Progenitor cell of endocrine pancreas (in vitro differentiated cells): ENCODE measurements around the gene SEMA3E. TPM values are rescaled to one million over a fixed set of nuclear protein-coding genes. Genes with fewer than 3 reads are reported as not detected.

Experiments
- DNase-seq: peaks from one replicate; pipeline ENCODE4 v3.0.0; 2021; ENCODE audit warnings: low spot score; ENCODE audit not compliant: unreplicated experiment
- H3K27ac Mint-ChIP-seq: 2 replicates; pipeline ENCODE4 v1.8.0; 2021; ENCODE audit warnings: mild to moderate bottlenecking, moderate library complexity, mixed read lengths
- H3K27me3 Mint-ChIP-seq: 2 replicates; pipeline ENCODE4 v1.8.0; 2021; ENCODE audit warnings: mixed read lengths
- H3K36me3 Mint-ChIP-seq: 2 replicates; pipeline ENCODE4 v1.8.0; 2022; ENCODE audit warnings: mixed read lengths; ENCODE audit not compliant: insufficient read depth
- H3K4me1 Mint-ChIP-seq: 2 replicates; pipeline ENCODE4 v1.8.0; 2021; ENCODE audit warnings: low read depth, mixed read lengths
- H3K4me3 Mint-ChIP-seq: 2 replicates; pipeline ENCODE4 v1.8.0; 2021; ENCODE audit warnings: low read depth, mild to moderate bottlenecking, moderate library complexity, mixed read lengths
- H3K9me3 Mint-ChIP-seq: 2 replicates; pipeline ENCODE4 v1.8.0; 2021; ENCODE audit warnings: low read depth, mixed read lengths
- total RNA-seq: library from RNA; stranded (reverse); gene quantifications from 2 replicates; pipeline ENCODE4 v1.2.1, GENCODE V29; 2021
- TF ChIP-seq, protein P1 (sequence below): fragments of 200-600 bp; sonication (generic); IDR thresholded peaks from one replicate; pipeline ENCODE4 v1.5.0; 2021; ENCODE audit warnings: antibody characterized with exemption, mild to moderate bottlenecking; ENCODE audit not compliant: unreplicated experiment

The SEMA3E gene
- total RNA-seq, 1 donor from 2014 or later = 1.1 TPM

DNA sequence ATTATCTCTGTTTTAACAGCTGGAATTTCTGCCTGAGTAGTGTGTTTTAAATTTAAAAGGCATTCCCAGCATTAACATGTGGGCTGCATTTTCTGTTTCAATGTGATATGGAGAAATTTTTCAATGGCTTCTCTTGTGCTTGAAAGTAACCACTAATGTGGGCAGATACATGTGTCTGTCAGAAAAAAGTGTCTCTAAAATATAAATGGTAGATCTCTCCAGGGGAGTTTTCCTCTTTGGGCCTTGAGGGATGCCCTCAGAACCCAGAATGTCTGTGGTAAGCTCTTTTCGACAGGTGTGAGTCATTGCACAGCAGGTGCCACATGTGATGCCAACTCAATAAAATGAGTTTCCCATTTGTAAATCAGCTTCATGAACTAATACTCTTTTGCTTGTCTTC, 221.1 kb downstream of the SEMA3E start:
- Mint-ChIP-seq H3K4me3 (no peak overlapping the region), H3K36me3 (no peaks in the 10 kb centered on the region), H3K4me1 (no peaks in the 10 kb centered on the region), H3K27me3 (no peaks in the 10 kb centered on the region), H3K27ac (no peak overlapping the region), H3K9me3 (no peaks in the 10 kb centered on the region)
- no peak for DNase-seq
- TF ChIP-seq, protein P1, sequence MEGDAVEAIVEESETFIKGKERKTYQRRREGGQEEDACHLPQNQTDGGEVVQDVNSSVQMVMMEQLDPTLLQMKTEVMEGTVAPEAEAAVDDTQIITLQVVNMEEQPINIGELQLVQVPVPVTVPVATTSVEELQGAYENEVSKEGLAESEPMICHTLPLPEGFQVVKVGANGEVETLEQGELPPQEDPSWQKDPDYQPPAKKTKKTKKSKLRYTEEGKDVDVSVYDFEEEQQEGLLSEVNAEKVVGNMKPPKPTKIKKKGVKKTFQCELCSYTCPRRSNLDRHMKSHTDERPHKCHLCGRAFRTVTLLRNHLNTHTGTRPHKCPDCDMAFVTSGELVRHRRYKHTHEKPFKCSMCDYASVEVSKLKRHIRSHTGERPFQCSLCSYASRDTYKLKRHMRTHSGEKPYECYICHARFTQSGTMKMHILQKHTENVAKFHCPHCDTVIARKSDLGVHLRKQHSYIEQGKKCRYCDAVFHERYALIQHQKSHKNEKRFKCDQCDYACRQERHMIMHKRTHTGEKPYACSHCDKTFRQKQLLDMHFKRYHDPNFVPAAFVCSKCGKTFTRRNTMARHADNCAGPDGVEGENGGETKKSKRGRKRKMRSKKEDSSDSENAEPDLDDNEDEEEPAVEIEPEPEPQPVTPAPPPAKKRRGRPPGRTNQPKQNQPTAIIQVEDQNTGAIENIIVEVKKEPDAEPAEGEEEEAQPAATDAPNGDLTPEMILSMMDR = no peak

DNA sequence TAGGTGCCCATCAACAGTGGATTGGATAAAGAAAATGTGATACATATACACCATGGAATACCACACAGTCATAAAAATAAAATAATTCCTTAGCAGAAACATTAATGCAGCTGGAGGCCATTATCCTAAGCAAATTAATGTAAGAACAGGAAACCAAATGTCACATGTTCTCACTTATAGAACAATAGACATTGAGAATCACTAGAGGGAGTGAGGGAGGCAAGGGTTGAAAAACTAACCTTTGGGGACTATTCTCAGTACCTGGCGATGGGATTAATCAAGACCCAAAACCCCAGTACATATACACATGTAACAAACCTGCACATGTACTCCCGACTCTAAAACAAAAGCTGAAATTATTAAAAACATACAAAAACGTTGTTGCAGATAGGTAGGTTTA, 222.6 kb downstream of the SEMA3E start:
- TF ChIP-seq, protein P1 = no peak
- Mint-ChIP-seq H3K9me3 (no peaks in the 10 kb centered on the region), H3K36me3 (no peaks in the 10 kb centered on the region), H3K27me3 (no peaks in the 10 kb centered on the region), H3K4me1 (no peaks in the 10 kb centered on the region), H3K4me3 (no peak overlapping the region), H3K27ac (no peak overlapping the region)
- no peak for DNase-seq

DNA sequence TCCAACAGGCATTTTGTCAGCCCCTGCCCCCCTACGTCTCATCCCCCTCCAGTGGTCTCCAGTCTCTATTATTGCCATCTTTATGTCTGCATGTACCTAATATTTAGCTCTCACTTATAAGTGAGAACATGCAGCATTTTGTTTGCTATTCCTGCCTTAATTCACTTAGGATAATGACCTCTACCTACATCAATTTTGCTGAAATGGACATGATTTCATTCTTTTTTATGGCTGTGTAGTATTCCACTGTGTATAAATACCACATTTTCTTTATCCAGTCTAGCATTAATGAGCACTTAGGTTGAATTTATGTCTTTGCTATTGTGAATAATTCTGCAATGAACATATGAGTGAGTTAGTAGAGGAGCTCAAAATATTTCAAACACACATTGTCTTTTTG, 229.9 kb downstream of the SEMA3E start:
- no peak for DNase-seq
- Mint-ChIP-seq H3K9me3 (no peaks in the 10 kb centered on the region), H3K27me3 (no peaks in the 10 kb centered on the region), H3K4me3 (no peak overlapping the region), H3K27ac (no peak overlapping the region), H3K4me1 (no peaks in the 10 kb centered on the region), H3K36me3 (no peaks in the 10 kb centered on the region)
- TF ChIP-seq, protein P1 = no peak

DNA sequence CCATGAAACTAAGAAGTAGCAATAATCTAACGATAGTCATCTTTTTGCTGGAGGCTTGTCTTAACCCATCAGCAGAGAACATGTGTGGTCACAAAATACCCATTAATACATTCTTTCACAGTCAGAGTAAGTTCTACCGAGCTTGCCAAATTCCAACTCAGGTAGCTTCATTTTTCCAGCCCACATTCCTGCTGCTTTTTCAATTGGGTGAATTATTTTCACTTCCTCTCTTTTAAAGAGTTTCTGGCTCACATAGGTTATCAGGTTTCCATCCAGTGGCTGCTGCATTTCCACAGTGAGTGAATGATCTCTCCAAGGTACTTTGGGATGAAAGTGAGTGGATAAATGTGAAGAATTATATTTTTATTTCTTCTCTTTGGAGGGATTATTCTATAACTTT, 233.1 kb downstream of the SEMA3E start:
- Mint-ChIP-seq H3K27me3 (no peaks in the 10 kb centered on the region), H3K9me3 (no peaks in the 10 kb centered on the region), H3K4me3 (no peak overlapping the region), H3K4me1 (no peaks in the 10 kb centered on the region), H3K27ac (no peak overlapping the region), H3K36me3 (no peaks in the 10 kb centered on the region)
- TF ChIP-seq, protein P1 = no peak
- DNase-seq = no peak

DNA sequence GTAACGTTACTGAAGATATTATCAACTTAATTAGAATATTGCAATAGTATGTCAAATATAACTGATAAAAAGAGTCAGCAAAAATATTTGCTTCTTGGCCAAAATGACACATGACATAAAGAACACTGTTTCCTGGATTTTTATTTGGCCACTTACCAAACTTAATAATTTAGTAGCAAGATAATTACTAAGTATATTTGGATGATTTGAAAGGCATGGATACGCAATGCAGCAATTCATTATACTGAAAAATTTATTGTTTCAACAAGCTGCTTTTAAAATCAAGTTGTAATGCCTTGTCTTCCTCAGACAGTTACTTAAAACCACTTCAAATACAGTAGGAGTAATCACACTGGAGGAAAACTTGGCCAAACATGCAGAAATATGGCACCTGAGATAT, 234.0 kb downstream of the SEMA3E start:
- no peak for DNase-seq
- no peaks in the 10 kb centered on the region for H3K9me3 Mint-ChIP-seq
- H3K27me3 Mint-ChIP-seq = no peaks in the 10 kb centered on the region
- no peaks in the 10 kb centered on the region for H3K36me3 Mint-ChIP-seq
- no peak overlapping the region for H3K27ac Mint-ChIP-seq
- TF ChIP-seq, protein P1 = no peak
- H3K4me1 Mint-ChIP-seq = no peaks in the 10 kb centered on the region
- no peak overlapping the region for H3K4me3 Mint-ChIP-seq

DNA sequence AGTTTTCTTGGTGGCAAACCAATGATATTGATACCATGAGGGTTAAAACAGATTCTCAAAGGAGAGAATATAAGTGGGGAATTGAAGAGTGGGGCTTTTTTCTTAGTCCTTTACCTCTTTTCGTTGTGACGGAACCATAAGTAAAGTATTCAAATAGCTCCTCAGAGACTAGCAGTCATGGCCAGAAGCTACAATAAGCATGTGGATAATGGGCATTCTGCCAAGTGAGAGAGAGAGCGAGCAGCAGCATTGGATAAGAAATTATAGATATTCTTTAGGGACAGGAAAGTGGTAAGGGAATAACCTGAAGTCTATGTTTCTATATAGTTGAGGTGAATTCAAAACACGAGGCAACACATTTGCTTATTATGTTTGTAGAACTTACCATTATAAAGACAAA, 235.1 kb downstream of the SEMA3E start:
- no peaks in the 10 kb centered on the region for H3K9me3 Mint-ChIP-seq
- no peaks in the 10 kb centered on the region for H3K36me3 Mint-ChIP-seq
- no peak for DNase-seq
- H3K27ac Mint-ChIP-seq = no peak overlapping the region
- H3K4me3 Mint-ChIP-seq = no peak overlapping the region
- TF ChIP-seq, protein P1 = no peak
- no peaks in the 10 kb centered on the region for H3K4me1 Mint-ChIP-seq
- no peaks in the 10 kb centered on the region for H3K27me3 Mint-ChIP-seq
